K562 (cell line): ENCODE measurements around the gene TEX54. TPM values are rescaled to one million over a fixed set of nuclear protein-coding genes. Genes with fewer than 3 reads are reported as not detected.
A peak's percentile ranks its signal among the peaks of the same experiment; 100 is the strongest.

Source experiments
- BHLHE40 ChIP-seq: IDR thresholded peaks from 2 replicates; pipeline ENCODE4 v1.6.1; 2011; ENCODE audit warnings: low read length, improper control_type of control experiment
- ELF2 ChIP-seq: fragments of 250-450 bp; sonication (Bioruptor Pico); IDR thresholded peaks from 2 replicates; pipeline ENCODE4 v1.5.0; 2021; ENCODE audit warnings: mild to moderate bottlenecking
- ETV5 ChIP-seq: sonication (generic); formaldehyde crosslinking; IDR thresholded peaks from 2 replicates; pipeline ENCODE4 v1.4.0; 2020; ENCODE audit warnings: low read depth, mild to moderate bottlenecking, missing genetic modification reagents
- FOXK1 ChIP-seq: sonication (generic); formaldehyde crosslinking; IDR thresholded peaks from 2 replicates; pipeline ENCODE4 v1.8.0; 2022; ENCODE audit warnings: missing genetic modification reagents, mild to moderate bottlenecking, borderline replicate concordance
- GATAD2B ChIP-seq: fragments of 450-650 bp; IDR thresholded peaks from 2 replicates; pipeline ENCODE4 v1.6.1; 2017; ENCODE audit warnings: mild to moderate bottlenecking, borderline replicate concordance
- SIN3B ChIP-seq: fragments of 450-650 bp; IDR thresholded peaks from 2 replicates; pipeline ENCODE4 v1.6.1; 2017; ENCODE audit warnings: low read depth, mild to moderate bottlenecking, moderate library complexity
- SMC3 ChIP-seq: conservative IDR thresholded peaks from 2 replicates; pipeline ENCODE4 v1.6.1; 2011; ENCODE audit warnings: low read depth, low read length, improper control_type of control experiment; ENCODE audit not compliant: insufficient read depth
- TAF1 ChIP-seq: IDR thresholded peaks from 2 replicates; pipeline ENCODE4 v1.6.1; 2011; ENCODE audit warnings: mild to moderate bottlenecking, low read length, moderate library complexity; ENCODE audit not compliant: insufficient read depth, control insufficient read depth, severe bottlenecking; ENCODE audit errors: extremely low read depth
- TCF3 ChIP-seq: sonication (generic); formaldehyde crosslinking; IDR thresholded peaks from 2 replicates; pipeline ENCODE4 v1.4.0; 2020; ENCODE audit warnings: mild to moderate bottlenecking, missing genetic modification reagents
- ZNF146 ChIP-seq: IDR thresholded peaks from one replicate; pipeline ENCODE4 v1.6.1; 2018; ENCODE audit warnings: missing compliant biosample characterization; ENCODE audit not compliant: unreplicated experiment
- polyA plus RNA-seq, 8 experiments: library from polyadenylated mRNA; depleted of rRNA in 4 of 8; stranded (reverse) in 5 of 8; unstranded in 3 of 8; fragments of >200 nt; fragmentation: Nextera tagmentation in 2 of 8; fragmentation: Illumina TruSeq in 1 of 8; extraction: Ambion mirVana in 2 of 8; extraction: Trizol in 1 of 8; gene quantifications; 2 replicates each; pipeline versions ENCODE4 v1.2.1 to v1.2.3, GENCODE V29; 2011 to 2014; ENCODE audit warnings: inconsistent platforms in 1 of 8, missing spikeins in 1 of 8
- total RNA-seq, 7 experiments: library from RNA; depleted of rRNA in 6 of 7; stranded (reverse); fragments of >200 nt in 6 of 7; fragmentation: Illumina TruSeq in 2 of 7; extraction: Trizol in 2 of 7; gene quantifications; 2 replicates each; pipeline versions ENCODE4 v1.2.1 to v1.2.3, GENCODE V29; 2011 to 2021; ENCODE audit warnings: low replicate concordance in 1 of 7
- TF ChIP-seq, protein P1 (sequence below): fragments of 250-450 bp; sonication (Bioruptor Pico); IDR thresholded peaks from 2 replicates; pipeline ENCODE4 v1.8.0; 2021; ENCODE audit warnings: borderline replicate concordance, mild to moderate bottlenecking, moderate library complexity; ENCODE audit not compliant: poor library complexity, severe bottlenecking
- TF ChIP-seq, protein P2 (sequence below): fragments of 450-650 bp; IDR thresholded peaks from 2 replicates; pipeline ENCODE4 v1.6.1; 2016; ENCODE audit warnings: low read depth
- TF ChIP-seq, protein P3 (sequence below): fragments of 250-450 bp; sonication (Bioruptor Pico); IDR thresholded peaks from 2 replicates; pipeline ENCODE4 v1.4.0; 2020; ENCODE audit warnings: mild to moderate bottlenecking, moderate library complexity, borderline replicate concordance

Gene TEX54
- total and polyA plus RNA-seq, 9 of the 15 experiments (the other 6 are each of a cell fraction or from before 2014, with no cell fraction given) = not detected

DNA sequence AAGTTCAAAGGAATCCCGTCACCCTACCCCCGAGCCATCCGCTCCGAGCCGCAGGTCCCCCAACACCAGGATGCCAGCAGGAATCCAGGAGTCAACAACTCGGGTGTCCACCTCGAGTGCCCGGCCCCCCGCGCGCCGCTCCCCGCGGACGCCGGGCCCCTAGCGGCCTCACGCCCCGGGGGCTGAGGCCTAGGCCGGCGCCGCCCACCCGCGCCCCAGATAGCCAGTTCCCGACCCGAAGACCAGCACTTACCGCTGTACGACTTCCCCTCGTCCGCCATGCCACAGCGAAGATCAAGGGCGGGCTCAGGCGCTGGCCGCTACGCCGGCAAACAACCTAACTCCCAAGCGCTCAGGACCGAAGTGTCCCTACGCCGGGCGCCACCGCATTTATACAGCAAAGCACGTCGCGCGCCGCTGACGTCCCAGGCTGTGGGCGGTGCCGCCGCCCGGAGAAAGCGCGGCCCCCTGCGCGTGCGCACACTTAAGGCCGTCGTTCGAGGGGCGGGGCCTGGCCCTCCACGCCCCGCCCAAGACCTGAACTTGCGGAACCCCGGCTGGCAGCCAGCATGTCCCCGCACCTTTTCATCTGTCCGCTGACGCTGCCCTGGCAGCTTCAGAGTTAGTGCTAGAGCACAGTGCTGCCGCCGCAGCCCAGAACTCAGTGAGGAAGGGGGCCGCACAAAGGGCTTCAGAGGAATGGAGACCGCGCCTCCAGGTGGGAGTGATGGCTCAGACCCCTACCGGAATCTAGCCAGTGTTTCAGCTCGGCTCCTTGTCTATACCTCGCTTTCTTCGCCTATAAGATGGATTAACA lies 27.4 kb downstream of the TEX54 start, which contains the start of gene NXF1 (continued):
- TF ChIP-seq SMC3 (0 out of 2 replicates have a peak, but pooled peaks have one; percentile 25), BHLHE40 (peak; percentile 70), ZNF146 (CRISPR knock-in tag) (no peak), FOXK1 (CRISPR knock-in tag) (peak; percentile 93), GATAD2B (peak; percentile 68; the same call in 1 of the 2 replicates), TAF1 (peak; percentile 99), ETV5 (CRISPR knock-in tag) (peak; percentile 68; the same call in 1 of the 2 replicates), SIN3B (peak; percentile 84), TCF3 (no peak), ELF2 (0 out of 2 replicates have a peak, but pooled peaks have one; percentile 56)
- TF ChIP-seq, protein P1, sequence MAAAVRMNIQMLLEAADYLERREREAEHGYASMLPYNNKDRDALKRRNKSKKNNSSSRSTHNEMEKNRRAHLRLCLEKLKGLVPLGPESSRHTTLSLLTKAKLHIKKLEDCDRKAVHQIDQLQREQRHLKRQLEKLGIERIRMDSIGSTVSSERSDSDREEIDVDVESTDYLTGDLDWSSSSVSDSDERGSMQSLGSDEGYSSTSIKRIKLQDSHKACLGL = peak; percentile 64
- TF ChIP-seq, protein P2, sequence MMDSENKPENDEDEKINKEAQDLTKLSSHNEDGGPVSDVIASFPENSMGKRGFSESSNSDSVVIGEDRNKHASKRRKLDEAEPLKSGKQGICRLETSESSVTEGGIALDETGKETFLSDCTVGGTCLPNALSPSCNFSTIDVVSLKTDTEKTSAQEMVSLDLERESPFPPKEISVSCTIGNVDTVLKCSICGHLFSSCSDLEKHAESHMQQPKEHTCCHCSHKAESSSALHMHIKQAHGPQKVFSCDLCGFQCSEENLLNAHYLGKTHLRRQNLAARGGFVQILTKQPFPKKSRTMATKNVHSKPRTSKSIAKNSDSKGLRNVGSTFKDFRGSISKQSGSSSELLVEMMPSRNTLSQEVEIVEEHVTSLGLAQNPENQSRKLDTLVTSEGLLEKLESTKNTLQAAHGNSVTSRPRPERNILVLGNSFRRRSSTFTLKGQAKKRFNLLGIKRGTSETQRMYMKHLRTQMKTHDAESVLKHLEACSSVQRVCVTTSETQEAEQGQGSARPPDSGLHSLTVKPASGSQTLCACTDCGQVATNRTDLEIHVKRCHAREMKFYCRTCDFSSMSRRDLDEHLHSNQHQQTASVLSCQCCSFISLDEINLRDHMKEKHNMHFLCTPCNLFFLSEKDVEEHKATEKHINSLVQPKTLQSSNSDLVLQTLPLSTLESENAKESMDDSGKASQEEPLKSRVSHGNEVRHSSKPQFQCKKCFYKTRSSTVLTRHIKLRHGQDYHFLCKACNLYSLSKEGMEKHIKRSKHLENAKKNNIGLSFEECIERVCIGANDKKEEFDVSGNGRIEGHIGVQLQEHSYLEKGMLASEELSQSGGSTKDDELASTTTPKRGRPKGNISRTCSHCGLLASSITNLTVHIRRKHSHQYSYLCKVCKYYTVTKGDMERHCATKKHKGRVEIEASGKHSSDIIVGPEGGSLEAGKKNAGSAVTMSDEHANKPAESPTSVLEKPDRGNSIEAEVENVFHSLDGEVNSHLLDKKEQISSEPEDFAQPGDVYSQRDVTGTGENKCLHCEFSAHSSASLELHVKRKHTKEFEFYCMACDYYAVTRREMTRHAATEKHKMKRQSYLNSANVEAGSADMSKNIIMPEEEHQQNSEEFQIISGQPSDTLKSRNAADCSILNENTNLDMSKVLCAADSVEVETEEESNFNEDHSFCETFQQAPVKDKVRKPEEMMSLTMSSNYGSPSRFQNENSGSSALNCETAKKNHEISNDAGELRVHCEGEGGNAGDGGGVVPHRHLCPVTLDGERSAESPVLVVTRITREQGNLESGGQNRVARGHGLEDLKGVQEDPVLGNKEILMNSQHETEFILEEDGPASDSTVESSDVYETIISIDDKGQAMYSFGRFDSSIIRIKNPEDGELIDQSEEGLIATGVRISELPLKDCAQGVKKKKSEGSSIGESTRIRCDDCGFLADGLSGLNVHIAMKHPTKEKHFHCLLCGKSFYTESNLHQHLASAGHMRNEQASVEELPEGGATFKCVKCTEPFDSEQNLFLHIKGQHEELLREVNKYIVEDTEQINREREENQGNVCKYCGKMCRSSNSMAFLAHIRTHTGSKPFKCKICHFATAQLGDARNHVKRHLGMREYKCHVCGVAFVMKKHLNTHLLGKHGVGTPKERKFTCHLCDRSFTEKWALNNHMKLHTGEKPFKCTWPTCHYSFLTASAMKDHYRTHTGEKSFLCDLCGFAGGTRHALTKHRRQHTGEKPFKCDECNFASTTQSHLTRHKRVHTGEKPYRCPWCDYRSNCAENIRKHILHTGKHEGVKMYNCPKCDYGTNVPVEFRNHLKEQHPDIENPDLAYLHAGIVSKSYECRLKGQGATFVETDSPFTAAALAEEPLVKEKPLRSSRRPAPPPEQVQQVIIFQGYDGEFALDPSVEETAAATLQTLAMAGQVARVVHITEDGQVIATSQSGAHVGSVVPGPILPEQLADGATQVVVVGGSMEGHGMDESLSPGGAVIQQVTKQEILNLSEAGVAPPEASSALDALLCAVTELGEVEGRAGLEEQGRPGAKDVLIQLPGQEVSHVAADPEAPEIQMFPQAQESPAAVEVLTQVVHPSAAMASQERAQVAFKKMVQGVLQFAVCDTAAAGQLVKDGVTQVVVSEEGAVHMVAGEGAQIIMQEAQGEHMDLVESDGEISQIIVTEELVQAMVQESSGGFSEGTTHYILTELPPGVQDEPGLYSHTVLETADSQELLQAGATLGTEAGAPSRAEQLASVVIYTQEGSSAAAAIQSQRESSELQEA = no peak
- TF ChIP-seq, protein P3, sequence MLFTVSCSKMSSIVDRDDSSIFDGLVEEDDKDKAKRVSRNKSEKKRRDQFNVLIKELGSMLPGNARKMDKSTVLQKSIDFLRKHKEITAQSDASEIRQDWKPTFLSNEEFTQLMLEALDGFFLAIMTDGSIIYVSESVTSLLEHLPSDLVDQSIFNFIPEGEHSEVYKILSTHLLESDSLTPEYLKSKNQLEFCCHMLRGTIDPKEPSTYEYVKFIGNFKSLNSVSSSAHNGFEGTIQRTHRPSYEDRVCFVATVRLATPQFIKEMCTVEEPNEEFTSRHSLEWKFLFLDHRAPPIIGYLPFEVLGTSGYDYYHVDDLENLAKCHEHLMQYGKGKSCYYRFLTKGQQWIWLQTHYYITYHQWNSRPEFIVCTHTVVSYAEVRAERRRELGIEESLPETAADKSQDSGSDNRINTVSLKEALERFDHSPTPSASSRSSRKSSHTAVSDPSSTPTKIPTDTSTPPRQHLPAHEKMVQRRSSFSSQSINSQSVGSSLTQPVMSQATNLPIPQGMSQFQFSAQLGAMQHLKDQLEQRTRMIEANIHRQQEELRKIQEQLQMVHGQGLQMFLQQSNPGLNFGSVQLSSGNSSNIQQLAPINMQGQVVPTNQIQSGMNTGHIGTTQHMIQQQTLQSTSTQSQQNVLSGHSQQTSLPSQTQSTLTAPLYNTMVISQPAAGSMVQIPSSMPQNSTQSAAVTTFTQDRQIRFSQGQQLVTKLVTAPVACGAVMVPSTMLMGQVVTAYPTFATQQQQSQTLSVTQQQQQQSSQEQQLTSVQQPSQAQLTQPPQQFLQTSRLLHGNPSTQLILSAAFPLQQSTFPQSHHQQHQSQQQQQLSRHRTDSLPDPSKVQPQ = no peak
